ENCODE data around the gene FNBP1L.

GRCh38 chr1:93600663-93601062 lies 152.7 kb downstream of the FNBP1L start:
- TF ChIP-seq CTCF (IDR thresholded peaks at IDR 0.05; ENCODE audit: low read length): no peak
- TF ChIP-seq EZH2phosphoT487 (IDR thresholded peaks at IDR 0.05; ENCODE audit: low read length): no peak
- TF ChIP-seq EZH2 (optimal IDR thresholded peaks at IDR 0.05; ENCODE audit: low read depth, low read length): no peak

Data from MM.1S (cell line).